Activated T-helper 9 cell treated with anti-CD3 and anti-CD28 coated beads, Interleukin-2, amount 50 U/mL, for 16 hours (primary cell): ENCODE measurements around the gene CDK5RAP1.
"Not testable (repeated sequence)": the region's sequence is repeated elsewhere in the genome, so short reads cannot be mapped to it uniquely, and the experiment has no call there.

Source experiments
- DNase-seq: peaks from one replicate; pipeline ENCODE4 v3.0.0-alpha.2; 2020; ENCODE audit warnings: low read depth

The CDK5RAP1 gene, protein sequence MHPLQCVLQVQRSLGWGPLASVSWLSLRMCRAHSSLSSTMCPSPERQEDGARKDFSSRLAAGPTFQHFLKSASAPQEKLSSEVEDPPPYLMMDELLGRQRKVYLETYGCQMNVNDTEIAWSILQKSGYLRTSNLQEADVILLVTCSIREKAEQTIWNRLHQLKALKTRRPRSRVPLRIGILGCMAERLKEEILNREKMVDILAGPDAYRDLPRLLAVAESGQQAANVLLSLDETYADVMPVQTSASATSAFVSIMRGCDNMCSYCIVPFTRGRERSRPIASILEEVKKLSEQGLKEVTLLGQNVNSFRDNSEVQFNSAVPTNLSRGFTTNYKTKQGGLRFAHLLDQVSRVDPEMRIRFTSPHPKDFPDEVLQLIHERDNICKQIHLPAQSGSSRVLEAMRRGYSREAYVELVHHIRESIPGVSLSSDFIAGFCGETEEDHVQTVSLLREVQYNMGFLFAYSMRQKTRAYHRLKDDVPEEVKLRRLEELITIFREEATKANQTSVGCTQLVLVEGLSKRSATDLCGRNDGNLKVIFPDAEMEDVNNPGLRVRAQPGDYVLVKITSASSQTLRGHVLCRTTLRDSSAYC

DNA sequence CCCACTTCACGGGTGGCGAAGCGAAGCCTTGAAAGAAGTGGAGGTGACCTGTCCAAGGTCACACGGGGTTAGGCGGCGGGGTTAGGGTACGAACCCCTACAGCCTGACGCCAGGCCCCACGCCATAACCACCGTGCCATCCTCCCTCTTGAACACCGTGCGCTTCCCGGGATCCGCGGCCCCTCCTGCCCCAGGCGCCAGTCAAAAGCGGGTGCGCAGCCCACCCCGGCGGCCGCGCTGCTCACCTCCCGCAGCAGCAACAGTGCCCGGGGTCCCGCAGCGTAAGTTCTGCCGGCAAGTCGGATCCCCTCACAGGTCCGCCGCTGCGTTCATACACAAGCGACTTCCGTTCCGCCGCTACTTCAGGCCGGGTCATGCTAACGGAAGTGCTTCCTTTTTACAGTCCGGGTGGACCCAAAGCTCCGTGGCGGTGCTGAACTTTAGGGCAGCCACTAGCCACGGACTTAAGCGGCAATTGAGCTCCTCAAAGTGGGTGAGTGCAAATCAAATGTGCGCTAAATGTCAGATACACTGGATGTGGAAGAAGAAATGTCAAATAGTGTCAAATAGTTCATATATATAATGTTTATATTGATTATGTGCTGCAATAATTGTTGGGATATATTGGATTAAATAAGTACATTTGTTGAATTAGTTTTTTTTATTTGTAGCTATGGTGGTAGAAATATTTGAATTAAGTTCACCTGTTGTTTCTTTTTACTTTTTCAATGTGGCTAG lies at the start of gene CDK5RAP1:
TSS of gene CDK5RAP1 (minus strand) at position 336 of the 737 bp plus-strand sequence. CDS start 4,455 bp downstream, outside the sequence.
- DNase-seq, result peak; percentile 72

DNA sequence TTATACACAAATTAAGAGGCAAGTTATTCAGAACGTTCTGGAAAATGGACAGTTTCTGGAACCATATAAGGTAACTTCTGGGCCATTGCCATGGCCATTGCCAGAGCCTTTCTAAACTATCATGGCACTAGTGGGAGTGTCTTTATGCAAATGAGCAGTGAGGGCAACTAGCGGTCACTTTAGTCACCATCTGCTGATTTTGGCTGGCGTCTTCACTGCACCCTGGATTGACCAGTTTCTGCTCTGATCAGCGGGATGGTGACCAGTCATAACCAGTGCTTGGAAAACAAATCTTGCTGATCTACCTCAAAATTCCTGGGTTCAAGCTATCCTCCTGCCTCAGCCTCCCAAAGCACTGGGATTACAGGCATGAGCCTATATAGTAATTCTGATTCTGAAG lies 49.5 kb upstream of the CDK5RAP1 start:
- DNase-seq, result no peak

DNA sequence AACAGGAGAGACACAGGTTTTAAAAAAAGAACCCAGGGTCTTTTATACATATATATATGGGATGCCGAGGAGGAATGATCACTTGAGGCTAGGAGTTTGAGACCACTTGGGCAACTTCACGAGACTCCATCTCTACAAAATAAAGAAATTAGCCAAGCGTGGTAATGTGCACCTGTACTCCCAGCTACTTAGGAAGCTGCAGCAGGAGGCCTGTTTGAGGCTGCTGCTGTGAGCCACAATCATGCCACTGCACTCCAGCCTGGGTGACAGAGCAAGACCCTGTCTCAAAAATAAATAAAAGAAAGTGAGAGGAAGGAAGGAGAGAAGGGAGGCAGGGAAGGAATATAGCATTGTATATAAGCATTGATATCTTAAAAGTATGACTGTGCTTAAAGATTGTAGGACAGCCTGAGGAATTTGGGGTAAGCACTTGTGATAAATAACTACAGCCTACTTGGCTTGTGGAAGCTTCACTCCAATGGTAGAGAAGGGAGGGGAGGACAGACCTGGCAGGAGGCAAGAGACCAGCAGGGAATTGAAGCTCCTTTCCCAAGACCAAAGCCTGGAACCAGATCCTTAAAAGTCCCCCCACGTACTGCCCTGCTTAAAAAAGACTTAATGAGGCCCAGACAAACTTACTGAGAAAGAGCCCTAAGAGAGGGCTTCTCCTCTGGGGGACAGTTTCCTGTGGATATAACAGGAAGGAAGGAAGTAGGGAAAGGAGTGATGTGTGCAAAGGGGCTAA lies 44.7 kb upstream of the CDK5RAP1 start:
- DNase-seq, result no peak

DNA sequence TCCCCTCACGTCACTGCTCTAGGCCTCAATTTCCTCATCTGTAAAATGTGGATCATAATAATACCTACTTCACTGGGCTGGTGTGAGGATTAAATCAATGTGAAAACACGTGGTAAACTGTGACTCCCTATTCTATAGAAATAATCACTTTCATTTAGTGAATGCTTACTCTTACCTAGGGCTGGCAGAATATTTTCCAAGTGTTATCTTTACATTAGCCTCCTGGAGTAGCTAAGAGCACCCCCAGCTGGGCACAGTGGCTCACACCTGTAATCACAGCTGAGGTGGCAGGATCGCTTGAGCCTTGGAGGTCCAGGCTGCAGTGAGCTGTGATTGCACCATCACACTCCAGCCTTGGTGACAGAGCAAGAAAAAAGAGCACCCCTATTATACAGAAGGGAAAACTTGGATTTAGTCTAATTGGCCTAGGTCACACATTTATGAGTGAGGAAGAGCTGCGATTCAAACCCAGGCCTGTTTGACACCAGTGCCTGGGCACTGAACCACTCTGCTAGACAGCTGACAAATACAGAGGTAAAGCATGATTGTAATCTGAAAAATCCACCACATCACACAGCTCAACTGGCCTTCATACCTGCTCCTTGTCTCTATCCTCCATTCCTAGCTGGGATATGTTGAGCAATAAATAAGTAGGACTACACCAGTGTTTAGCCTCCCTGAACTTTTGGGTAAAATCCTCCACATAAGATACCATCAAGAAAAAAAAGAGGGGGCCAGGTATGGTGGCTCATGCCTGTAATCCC lies 43.7 kb upstream of the CDK5RAP1 start:
- DNase-seq, result no peak

DNA sequence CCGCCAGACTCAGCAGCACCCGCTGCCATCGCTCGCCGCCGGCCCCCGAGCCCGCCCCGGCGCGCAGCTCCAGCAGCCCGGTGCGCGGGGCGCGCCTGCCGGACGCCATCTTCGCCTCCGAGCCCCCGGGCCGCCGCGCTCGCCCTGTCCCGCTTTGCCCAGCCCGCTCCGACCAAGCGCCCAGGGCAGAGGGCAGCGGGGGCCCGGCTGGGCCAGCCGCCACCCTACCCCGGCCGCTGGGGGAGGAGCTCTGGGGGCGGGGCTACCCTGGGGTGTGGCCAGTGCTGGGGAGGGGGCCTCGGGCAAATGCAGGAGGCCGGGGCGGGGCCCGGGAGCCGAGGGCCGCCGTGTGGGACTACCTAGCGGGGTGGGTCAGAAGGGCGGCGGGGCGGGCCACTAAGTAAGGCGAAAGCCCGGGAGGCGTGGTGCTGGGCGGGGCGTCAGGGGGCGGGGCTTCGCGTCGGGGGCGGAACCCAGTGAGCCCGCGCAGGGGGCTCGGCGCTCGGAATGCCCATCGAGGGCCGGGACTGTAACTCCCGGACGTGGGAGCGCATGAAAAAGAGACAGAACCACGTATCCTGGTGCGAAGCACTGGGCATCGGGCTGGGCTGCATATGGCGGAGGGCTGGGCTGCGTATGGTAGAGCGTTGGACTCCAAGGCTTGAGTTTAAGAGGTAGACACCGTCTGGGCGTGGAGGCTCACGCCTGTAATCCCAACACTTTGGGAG lies 42.4 kb upstream of the CDK5RAP1 start, which contains the start of gene SNTA1:
TSS of gene SNTA1 (minus strand) at position 252 of the 728 bp plus-strand sequence. CDS start at position 109, 143 bp downstream.
- DNase-seq, result peak; percentile 86

DNA sequence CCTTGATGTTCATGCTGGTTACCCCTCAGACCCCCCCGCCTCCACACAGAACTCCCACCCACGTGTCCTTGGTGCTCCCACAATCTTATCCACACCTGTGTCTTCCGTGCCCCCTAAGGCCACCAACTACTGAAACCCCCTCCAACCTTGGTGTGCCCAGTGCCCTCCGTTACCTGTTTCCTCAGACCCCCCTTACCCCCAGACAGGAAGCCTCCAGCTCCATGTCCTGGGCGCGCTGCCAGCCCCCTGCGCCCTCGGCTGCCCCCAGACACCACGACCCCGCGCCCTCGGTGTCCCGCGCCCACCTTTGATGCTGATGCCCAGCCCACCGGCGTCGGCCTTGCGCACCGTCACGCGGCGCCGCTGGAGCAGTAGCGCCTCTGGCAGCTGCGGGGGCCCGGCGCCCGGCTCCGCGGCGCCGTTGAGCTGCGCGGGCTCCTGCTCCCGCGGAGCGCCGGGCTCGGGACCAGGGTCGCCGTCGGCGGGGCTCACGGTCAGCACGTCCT lies 41.7 kb upstream of the CDK5RAP1 start:
- DNase-seq, result no peak

DNA sequence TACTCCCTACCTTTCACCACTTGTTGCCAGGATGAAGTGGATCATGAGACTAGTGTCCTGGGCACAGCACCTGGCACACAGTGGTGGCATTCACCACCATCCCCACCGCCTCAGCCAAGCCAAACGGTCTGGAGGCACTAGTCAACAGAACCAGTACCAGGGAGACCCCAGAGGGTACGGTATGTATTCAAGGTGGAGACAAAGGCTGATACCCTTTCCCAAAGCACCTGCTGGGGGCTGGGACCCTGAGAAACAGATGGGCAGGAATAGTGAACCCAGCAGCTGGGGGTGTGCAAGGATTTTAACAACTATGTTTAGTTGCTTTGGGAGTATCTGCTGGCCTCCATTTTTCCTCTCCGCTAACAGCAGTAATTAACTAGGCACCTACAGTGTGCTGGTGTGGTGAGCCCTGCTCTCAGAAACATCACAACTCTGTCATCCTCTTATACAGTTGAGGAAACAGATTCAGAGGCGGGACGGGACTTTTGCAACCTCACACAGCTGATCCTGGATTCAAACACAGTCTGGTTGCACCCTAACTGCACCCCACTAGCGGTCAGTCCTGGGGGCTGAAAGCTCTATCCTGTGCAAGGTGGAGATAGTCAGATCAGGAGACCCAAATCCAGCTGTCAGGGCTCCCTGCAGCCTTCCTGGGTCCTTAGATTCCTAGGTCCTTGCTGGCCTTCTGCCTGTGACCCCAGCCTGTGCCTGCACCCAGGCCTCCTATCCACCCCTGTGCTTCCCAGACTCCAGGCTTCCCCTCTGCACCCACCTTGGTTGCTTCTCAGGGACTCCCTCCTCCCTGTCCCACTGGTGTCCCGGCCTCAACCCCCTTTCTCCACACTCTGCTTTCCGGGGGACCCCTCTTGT lies 41.1 kb upstream of the CDK5RAP1 start:
- no peak for DNase-seq

DNA sequence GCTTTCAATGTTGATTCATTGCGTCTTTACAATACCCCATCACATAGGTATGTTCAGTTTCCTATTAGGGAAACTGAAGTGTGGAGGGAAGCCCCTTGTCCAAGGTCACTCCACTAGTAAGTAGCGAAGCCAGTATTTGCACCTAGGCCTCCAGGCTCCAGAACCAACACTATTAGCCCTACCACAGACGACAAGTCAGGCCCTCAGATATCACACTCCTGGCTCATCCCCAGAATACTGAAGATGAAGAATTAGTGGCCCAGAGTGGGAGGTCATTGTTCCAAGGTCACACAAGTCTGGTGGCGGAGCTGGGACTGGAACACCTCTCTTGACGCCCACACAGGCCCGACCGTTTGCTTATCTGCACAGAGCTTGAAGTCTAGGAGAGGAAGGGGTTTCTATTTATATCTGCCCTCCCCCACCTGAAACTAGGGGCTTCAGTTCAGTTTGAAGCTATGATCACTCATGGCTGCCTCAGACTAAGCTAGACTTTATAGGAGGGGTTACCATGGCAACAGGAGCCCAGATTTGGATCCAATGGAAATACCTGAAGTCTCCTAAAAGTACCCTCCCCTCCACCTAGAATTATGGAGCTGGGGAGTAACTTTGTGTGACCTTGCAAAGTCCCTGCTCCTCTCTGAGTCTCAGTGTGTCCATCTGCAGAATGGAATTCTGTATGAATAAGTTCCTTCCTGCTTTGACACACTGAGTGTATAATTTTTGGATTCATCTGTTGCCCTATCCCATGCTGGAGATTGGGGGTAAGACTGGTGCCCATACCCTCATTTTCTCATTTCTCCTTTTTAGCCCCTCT lies 40.0 kb upstream of the CDK5RAP1 start:
- DNase-seq, result no peak

DNA sequence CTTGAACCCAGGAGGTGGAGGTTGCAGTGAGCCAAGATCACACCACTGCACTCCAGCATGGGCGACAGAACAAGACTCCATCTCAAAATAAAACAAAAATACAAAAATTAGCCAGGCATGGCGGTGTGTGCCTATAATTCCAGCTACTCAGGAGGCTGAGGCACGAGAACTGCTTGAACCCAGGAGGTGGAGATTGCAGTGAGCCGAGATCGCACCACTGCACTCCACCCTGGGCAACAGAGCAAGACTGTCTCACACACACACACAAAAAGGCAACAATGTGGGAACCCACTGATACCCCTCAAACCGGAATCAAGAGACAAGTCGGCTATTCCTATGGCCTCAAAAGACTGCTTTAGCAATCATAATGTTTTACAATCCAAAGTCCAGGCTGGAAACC lies 39.2 kb upstream of the CDK5RAP1 start:
- not testable (repeated sequence) for DNase-seq

DNA sequence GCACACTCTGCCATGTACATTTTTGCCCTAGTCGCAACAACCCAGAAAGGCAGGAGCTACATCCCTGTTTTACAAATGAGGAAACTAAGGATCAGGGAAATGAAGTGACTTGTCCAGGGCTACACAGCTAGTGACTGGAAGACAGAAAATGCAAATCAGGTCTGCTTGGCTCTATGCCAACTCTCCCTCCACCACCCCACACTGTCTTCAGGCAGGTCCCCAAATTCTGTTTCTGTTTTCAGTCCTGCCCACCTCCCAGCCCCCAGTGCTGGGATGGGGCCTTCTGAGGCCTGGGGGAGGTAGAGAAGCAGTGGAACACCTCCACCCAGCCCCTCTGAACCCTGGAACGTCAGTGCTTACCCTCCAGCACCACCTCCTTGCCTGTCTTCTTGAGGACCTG lies 37.2 kb upstream of the CDK5RAP1 start:
- DNase-seq, result no peak

DNA sequence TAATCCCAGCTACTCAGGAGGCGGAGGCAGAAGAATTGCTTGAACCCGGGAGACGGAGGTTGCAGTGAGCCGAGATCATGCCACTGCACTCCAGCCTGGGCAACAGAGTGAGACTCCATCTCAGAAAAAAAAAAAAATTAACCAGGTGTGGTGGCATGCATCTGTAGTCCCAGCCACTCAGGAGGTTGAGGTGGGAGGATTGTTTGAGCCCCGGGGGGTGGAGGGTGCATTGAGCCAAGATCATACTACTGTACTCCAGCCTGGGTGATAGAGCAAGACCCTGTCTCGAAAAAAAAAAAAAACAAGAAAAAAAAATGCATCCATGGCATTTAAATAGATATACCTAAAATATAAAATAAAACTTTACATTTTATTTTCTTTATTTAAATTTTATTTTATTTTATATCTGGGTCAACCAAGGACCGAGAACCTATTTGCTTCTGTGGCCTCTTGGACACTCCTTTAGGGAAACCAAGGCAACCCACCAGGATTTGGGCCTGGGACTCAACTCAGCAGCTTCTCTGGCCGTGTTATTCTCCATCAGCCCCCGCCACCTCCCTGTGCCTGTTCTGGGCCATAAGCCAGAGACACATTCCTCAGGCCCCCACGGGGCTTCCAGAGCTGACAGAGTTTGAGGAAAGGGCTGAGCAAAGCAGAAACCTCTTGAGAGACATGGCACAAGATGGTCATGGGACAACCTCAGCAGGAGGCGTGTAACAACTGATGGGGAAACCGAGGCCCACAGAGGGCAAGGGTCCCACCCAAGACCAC lies 36.0 kb upstream of the CDK5RAP1 start:
- no peak for DNase-seq

DNA sequence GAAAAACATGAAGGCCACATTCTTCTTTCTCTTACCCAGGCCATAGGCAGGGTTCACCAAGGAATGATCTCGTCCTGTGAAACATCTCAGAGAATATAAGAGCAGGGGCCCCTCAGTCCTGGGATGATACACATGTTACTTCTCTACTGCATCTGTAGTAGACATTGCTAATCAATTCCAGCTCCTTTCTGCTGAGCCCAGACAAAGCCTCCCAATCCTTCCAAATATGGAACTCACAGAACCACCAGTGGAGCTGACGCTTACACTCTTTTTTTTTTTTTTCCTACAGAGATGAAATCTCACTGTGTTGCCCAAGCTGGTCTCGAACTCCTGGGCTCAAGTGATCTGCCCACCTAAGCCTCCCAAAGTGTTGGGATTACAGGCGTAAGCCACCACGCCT lies 33.1 kb upstream of the CDK5RAP1 start:
- no peak for DNase-seq

DNA sequence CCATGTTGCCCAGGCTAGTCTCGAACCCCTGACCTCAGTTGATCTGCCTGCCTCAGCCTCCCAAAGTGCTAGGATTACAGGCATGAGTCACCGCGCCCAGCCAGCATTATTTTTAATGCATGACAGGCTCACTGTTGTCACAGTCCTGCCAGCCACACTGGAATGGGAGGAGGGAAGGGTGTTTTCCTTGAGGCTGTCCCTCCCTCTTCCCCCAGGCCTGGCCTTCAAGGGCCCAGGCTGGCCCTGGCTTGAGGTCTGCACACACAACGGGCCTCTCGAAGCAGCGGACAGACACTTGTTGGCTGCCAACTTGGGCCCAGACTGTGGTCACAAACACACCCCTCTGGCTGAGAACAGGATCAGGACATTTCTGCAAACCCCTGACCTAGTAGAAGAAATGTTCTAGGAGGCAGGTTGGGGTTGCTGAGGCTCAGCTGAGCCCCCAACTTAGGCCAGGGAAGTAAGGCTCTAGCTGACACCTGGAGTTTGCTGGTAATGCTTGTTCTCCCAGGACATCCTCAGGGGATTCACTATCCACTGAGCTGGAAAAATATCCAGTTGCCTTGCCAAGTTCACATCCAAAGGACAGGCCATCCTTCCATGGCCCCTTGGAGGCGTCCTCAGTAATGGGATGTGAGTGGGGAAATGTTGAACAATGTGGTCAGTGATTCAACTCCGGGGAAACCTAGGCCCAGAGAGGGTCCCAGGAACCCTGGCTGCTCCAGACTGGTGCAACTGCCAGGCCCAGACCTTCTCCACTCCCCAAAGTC lies 32.3 kb upstream of the CDK5RAP1 start:
- DNase-seq, result no peak

DNA sequence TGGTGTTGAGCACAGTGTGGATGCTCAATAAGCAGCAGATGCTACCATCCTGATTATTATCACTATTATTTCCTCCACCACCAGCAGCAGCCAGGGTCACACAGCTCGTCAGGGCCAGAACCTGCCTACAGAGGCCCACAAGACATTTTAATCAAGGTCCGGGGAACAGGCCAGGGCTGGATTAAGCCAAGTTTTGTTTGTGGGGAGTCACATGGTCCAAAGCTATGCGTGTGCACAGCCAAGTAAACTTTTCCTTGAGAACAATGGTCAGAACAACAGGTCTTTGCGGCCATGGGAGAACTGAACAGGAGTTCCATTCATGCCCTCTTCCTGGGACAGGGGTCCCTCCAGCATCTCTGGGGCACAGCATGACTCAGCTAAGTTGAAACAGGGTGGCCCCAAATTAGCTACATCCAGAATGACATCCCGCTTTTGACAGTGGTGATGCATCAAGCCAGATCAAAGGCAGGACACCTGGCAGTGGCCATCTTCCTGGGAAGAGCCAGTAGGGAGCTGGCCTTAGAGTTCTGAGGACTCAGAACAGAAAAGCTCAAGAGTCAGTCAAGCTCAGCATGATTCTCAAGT lies 30.6 kb upstream of the CDK5RAP1 start:
- no peak for DNase-seq

DNA sequence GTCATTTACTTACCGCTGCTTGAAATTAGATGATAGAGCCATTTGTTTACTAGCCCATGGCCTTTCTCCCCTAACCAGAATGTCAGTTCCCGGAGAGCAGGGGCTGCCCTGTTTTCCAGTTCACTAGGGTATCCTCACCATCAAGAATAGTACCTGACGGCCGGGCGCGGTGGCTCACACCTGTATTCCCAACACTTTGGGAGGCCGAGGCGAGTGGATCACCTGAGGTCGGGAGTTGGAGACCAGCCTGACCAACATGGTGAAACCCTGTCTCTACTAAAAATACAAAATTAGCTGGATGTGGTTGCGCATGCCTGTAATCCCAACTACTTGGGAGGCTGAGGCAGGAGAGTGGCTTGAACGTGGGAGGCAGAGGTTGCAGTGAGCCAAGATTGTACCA lies 22.6 kb upstream of the CDK5RAP1 start:
- not testable (repeated sequence) for DNase-seq

DNA sequence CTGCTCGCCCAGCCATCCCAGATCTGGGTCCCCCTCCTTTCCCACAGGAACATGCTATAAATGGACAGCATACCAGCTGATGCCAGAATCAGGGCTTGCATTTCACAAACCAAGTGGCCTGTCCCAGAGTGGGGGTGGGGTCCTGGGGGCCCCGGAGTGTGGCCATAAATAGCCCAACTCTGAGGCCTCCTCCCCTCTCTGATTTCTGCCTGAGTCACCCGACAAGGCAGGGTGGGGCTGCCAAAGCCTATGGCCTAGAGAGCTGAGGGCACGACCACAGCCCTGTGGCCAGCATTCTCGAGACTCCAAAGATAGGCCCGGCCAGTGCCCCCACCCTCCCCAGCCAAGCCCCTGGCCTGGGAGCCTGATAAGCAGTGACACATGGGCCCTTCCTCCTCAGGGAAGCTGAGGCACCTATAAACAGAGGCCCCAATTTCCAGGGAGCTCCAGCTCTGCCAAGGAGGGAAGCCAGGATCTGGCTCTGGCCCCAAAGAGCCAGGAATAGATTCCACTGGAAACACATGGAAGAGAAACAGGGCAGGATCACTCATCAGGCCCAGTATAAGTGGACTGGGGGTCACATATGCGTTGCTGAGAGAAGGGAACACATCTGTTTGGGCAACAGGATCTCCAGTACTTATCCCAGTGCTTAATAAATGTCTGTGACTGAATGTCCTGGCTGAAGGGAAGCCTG lies 22.0 kb upstream of the CDK5RAP1 start:
- no peak for DNase-seq
